ENCODE data around the gene CHRNA7.

GRCh38 chr15:32125595-32125994 lies 95.3 kb downstream of the CHRNA7 start:
- TF ChIP-seq CTCF (IDR thresholded peaks at IDR 0.05; ENCODE audit: borderline replicate concordance, extremely low read depth, low read length, poor library complexity, severe bottlenecking), result no peak
- no peak for TF ChIP-seq EZH2 (IDR thresholded peaks at IDR 0.05; ENCODE audit: borderline replicate concordance, low read depth, low read length, severe bottlenecking)
